ENCODE results near the gene GBP4. TPM values are rescaled to one million over a fixed set of nuclear protein-coding genes. Genes with fewer than 3 reads are reported as not detected.

Gene GBP4
- polyA plus RNA-seq, 1 of the 3 experiments (the other 2 are of a cell fraction), result 0.02 TPM

GRCh38 chr1:89172468-89173143 is 26.1 kb downstream of the GBP4 start (continued):
- TF ChIP-seq, protein P1, sequence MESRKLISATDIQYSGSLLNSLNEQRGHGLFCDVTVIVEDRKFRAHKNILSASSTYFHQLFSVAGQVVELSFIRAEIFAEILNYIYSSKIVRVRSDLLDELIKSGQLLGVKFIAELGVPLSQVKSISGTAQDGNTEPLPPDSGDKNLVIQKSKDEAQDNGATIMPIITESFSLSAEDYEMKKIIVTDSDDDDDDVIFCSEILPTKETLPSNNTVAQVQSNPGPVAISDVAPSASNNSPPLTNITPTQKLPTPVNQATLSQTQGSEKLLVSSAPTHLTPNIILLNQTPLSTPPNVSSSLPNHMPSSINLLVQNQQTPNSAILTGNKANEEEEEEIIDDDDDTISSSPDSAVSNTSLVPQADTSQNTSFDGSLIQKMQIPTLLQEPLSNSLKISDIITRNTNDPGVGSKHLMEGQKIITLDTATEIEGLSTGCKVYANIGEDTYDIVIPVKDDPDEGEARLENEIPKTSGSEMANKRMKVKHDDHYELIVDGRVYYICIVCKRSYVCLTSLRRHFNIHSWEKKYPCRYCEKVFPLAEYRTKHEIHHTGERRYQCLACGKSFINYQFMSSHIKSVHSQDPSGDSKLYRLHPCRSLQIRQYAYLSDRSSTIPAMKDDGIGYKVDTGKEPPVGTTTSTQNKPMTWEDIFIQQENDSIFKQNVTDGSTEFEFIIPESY (IDR thresholded peaks at IDR 0.05; ENCODE audit: borderline replicate concordance, low read depth), result no peak

GRCh38 chr1:89171067-89171438 is 27.7 kb downstream of the GBP4 start:
- TF ChIP-seq NFIC (IDR thresholded peaks at IDR 0.05; ENCODE audit: borderline replicate concordance) (no peak), GATA2 (CRISPR knock-in tag; IDR thresholded peaks at IDR 0.05) (no peak), EZH2phosphoT487 (IDR thresholded peaks at IDR 0.05; ENCODE audit: borderline replicate concordance, low read depth) (no peak), CHD2 (IDR thresholded peaks at IDR 0.05; ENCODE audit: low read length, partially characterized antibody) (no peak), TEAD4 (IDR thresholded peaks at IDR 0.05; ENCODE audit: borderline replicate concordance, insufficient read depth) (no peak), TAF1 (IDR thresholded peaks at IDR 0.05; ENCODE audit: borderline replicate concordance, low read depth, low read length) (no peak), PBX3 (IDR thresholded peaks at IDR 0.05) (no peak)
- Histone ChIP-seq H4K20me1 (ENCODE audit: insufficient read depth) (no peaks in the 10 kb centered on the region), H3F3A (replicated peaks; ENCODE audit: insufficient read depth) (no peaks in the 10 kb centered on the region), H3K4me3 (ENCODE audit: low read depth in 2 of 2, low read length in 1 of 2) (no peak overlapping the region), H3K27ac (ENCODE audit: low read depth in 2 of 2, low read length in 1 of 2) (no peak overlapping the region), H3K36me3 (replicated peaks in 1 of 2; ENCODE audit: control insufficient read depth in 1 of 2, insufficient read depth in 2 of 2, low read length in 1 of 2) (no peaks in the 10 kb centered on the region), H3K9ac (no peak overlapping the region), H3K79me2 (ENCODE audit: insufficient read depth) (no peaks in the 10 kb centered on the region), H3K9me3 (no peaks in the 10 kb centered on the region), H3K9me2 (no peaks in the 10 kb centered on the region), H3K4me2 (no peak overlapping the region), H2AFZ (ENCODE audit: low read depth) (no peak overlapping the region), H3K4me1 (ENCODE audit: control insufficient read depth in 1 of 2, insufficient read depth in 2 of 2, low read depth in 1 of 2, low read length in 1 of 2) (no peaks in the 10 kb centered on the region), H3K27me3 (ENCODE audit: insufficient read depth) (no peaks in the 10 kb centered on the region)
- CTCF ChIA-PET, result no interaction called here
- POLR2A ChIA-PET, result no interaction called here
- DNase-seq, result no peak

- H4K20me1 ChIP-seq (ENCODE audit: insufficient read depth), result no peaks in the 10 kb centered on the region
- 50% methylated on average over 4 of the region's 4 CpGs for WGBS (ENCODE audit: low lambda C conversion rate)
- H3K36me3 ChIP-seq (replicated peaks in 1 of 2; ENCODE audit: control insufficient read depth in 1 of 2, insufficient read depth in 2 of 2, low read length in 1 of 2), result no peaks in the 10 kb centered on the region
- no peaks in the 10 kb centered on the region for H3K4me1 ChIP-seq (ENCODE audit: control insufficient read depth in 1 of 2, insufficient read depth in 2 of 2, low read depth in 1 of 2, low read length in 1 of 2)
- H3K9ac ChIP-seq, result no peak overlapping the region
- no peak for DNase-seq
- no peak overlapping the region for H3K27ac ChIP-seq (ENCODE audit: low read depth in 2 of 2, low read length in 1 of 2)
- H3K27me3 ChIP-seq (ENCODE audit: insufficient read depth), result no peaks in the 10 kb centered on the region
- H2AFZ ChIP-seq (ENCODE audit: low read depth), result no peak overlapping the region
- ChIA-PET CTCF (interaction anchor here (0.5 kb wide), 1 partner anchor 119 kb away, joined by 3 read pairs; no protein-coding TSS in a partner anchor), POLR2A (no interaction called here)
- H3K4me3 ChIP-seq (ENCODE audit: low read depth in 2 of 2, low read length in 1 of 2), result no peak overlapping the region
- no peaks in the 10 kb centered on the region for H3K9me2 ChIP-seq
- H3K9me3 ChIP-seq, result no peaks in the 10 kb centered on the region
- H3K4me2 ChIP-seq, result no peak overlapping the region
- no peak for TF ChIP-seq RAD21 (IDR thresholded peaks at IDR 0.05; ENCODE audit: low read length)
- TF ChIP-seq CTCF (IDR thresholded peaks at IDR 0.05), result no peak
- no peaks in the 10 kb centered on the region for H3K79me2 ChIP-seq (ENCODE audit: insufficient read depth)
- no peaks in the 10 kb centered on the region for H3F3A ChIP-seq (replicated peaks; ENCODE audit: insufficient read depth)
Measured at GRCh38 chr1:89170170-89171066, 28.3 kb downstream of the GBP4 start.
